WTC11 (cell line): ENCODE data around the gene ATP6V0B.

Source experiments
- ATF1 ChIP-seq: sonication (generic); formaldehyde crosslinking; IDR thresholded peaks from 2 replicates; pipeline ENCODE4 v1.8.1; 2023; ENCODE audit warnings: mild to moderate bottlenecking, moderate library complexity, missing genetic modification reagents
- E2F1 ChIP-seq: sonication (generic); formaldehyde crosslinking; IDR thresholded peaks from 2 replicates; pipeline ENCODE4 v1.8.0; 2022; ENCODE audit warnings: mild to moderate bottlenecking, missing genetic modification reagents
- RELA ChIP-seq: sonication (generic); formaldehyde crosslinking; IDR thresholded peaks from 2 replicates; pipeline ENCODE4 v1.8.1; 2022; ENCODE audit warnings: missing genetic modification reagents, mild to moderate bottlenecking, borderline replicate concordance
- TCF7 ChIP-seq: sonication (generic); formaldehyde crosslinking; IDR thresholded peaks from 2 replicates; pipeline ENCODE4 v1.8.0; 2022; ENCODE audit warnings: mild to moderate bottlenecking, low read depth, missing genetic modification reagents, moderate library complexity
- TEAD4 ChIP-seq: sonication (generic); formaldehyde crosslinking; IDR thresholded peaks from 2 replicates; pipeline ENCODE4 v1.8.0; 2022; ENCODE audit warnings: mild to moderate bottlenecking, missing genetic modification reagents
- ZBTB43 ChIP-seq: sonication (generic); formaldehyde crosslinking; IDR thresholded peaks from 2 replicates; pipeline ENCODE4 v1.8.1; 2023; ENCODE audit warnings: mild to moderate bottlenecking, missing genetic modification reagents
- TF ChIP-seq, protein P1 (sequence below): fragments of 200-600 bp; IDR thresholded peaks from 2 replicates; pipeline ENCODE4 v1.8.0; 2022; ENCODE audit warnings: antibody characterized with exemption
- TF ChIP-seq, protein P2 (sequence below): sonication (generic); formaldehyde crosslinking; IDR thresholded peaks from 2 replicates; pipeline ENCODE4 v1.8.1; 2022; ENCODE audit warnings: low read depth, mild to moderate bottlenecking, moderate library complexity, missing genetic modification reagents, borderline replicate concordance
- TF ChIP-seq, protein P3 (sequence below): sonication (generic); formaldehyde crosslinking; IDR thresholded peaks from 2 replicates; pipeline ENCODE4 v1.8.1; 2022; ENCODE audit warnings: missing genetic modification reagents, borderline replicate concordance

DNA sequence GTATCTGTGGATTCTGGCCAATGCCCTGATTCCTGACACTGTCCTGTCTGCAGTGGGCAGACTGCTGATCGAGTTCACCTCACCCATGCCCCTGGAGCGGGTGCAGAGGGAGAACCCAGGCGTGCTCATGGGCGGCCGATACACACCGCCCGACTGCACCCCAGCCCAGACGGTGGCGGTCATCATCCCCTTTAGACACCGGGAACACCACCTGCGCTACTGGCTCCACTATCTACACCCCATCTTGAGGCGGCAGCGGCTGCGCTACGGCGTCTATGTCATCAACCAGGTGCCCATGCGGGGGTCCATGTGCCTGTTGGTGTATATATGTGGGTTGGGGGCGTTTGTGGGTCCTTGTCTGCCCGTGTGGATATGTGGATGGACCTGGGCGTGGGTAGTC, 6.9 kb downstream of the ATP6V0B start:
- TF ChIP-seq TEAD4 (CRISPR knock-in tag) (no peak), E2F1 (CRISPR knock-in tag) (no peak), RELA (CRISPR knock-in tag) (no peak), ZBTB43 (CRISPR knock-in tag) (no peak), ATF1 (CRISPR knock-in tag) (no peak), TCF7 (no peak)
- TF ChIP-seq, protein P1, sequence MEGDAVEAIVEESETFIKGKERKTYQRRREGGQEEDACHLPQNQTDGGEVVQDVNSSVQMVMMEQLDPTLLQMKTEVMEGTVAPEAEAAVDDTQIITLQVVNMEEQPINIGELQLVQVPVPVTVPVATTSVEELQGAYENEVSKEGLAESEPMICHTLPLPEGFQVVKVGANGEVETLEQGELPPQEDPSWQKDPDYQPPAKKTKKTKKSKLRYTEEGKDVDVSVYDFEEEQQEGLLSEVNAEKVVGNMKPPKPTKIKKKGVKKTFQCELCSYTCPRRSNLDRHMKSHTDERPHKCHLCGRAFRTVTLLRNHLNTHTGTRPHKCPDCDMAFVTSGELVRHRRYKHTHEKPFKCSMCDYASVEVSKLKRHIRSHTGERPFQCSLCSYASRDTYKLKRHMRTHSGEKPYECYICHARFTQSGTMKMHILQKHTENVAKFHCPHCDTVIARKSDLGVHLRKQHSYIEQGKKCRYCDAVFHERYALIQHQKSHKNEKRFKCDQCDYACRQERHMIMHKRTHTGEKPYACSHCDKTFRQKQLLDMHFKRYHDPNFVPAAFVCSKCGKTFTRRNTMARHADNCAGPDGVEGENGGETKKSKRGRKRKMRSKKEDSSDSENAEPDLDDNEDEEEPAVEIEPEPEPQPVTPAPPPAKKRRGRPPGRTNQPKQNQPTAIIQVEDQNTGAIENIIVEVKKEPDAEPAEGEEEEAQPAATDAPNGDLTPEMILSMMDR = no peak
- TF ChIP-seq, protein P2, sequence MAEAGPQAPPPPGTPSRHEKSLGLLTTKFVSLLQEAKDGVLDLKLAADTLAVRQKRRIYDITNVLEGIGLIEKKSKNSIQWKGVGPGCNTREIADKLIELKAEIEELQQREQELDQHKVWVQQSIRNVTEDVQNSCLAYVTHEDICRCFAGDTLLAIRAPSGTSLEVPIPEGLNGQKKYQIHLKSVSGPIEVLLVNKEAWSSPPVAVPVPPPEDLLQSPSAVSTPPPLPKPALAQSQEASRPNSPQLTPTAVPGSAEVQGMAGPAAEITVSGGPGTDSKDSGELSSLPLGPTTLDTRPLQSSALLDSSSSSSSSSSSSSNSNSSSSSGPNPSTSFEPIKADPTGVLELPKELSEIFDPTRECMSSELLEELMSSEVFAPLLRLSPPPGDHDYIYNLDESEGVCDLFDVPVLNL = no peak
- TF ChIP-seq, protein P3, sequence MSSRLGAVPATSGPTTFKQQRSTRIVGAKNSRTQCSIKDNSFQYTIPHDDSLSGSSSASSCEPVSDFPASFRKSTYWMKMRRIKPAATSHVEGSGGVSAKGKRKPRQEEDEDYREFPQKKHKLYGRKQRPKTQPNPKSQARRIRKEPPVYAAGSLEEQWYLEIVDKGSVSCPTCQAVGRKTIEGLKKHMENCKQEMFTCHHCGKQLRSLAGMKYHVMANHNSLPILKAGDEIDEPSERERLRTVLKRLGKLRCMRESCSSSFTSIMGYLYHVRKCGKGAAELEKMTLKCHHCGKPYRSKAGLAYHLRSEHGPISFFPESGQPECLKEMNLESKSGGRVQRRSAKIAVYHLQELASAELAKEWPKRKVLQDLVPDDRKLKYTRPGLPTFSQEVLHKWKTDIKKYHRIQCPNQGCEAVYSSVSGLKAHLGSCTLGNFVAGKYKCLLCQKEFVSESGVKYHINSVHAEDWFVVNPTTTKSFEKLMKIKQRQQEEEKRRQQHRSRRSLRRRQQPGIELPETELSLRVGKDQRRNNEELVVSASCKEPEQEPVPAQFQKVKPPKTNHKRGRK (CRISPR knock-in tag) = no peak
